ENCODE measurements around the gene SYPL1.

SYPL1 gene

DNA sequence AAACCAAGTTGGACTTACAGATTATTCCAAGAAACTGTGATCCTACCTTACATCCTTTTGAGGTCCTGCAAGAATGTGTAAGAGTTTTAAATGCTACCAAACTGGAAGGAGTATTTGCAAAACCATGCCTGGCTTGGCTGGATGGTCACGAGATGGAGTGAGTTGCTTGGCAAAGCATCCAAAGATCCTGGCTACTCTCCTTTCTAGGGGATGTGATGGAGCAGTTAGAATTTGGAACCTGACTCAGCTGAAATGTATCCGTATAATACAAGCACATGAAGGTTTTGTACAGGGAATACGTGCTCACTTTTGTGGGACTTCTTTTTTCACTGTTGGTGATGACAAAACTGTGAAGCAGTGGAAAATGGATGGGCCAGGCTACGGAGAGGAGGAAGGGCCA, 13.3 kb upstream of the SYPL1 start:
- no peak overlapping the region for H3K4me3 ChIP-seq (ENCODE audit: low read length)
- DNase-seq (ENCODE audit: low read depth, low spot score) = no peak

- no peak for DNase-seq (ENCODE audit: low read depth, low spot score)
These were observed 12.1 kb upstream of the SYPL1 start for GRCh38 chr7:106124186-106124585.

DNA sequence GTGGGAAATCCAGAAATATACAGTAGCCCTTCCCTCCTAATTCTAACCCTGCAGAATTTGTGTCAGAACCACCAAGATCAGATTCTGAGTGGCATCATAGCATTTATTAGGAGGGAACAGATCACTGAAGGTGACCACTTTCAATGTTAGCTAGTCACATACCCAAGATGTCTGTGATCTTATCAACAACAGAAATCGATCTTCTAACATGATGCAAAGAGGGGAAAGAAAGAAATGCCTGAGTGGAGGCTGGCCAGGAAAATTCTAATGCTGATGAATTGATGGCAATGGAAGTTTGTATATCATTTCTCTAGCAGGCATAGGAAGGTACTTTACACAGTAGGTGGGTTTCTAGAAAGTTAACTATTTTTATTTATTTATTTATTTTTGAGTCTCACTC, 10.6 kb upstream of the SYPL1 start:
- no peak overlapping the region for H3K4me3 ChIP-seq (ENCODE audit: low read length)
- DNase-seq (ENCODE audit: low read depth, low spot score) = no peak

More at GRCh38 chr7:106124186-106124585, 12.1 kb upstream of the SYPL1 start:
- H3K4me3 ChIP-seq (ENCODE audit: low read length) = no peak overlapping the region

GRCh38 chr7:106121189-106121810, 9.2 kb upstream of the SYPL1 start:
- no peak overlapping the region for H3K4me3 ChIP-seq (ENCODE audit: low read length)
- DNase-seq (ENCODE audit: low read depth, low spot score) = no peak

- H3K4me3 ChIP-seq (ENCODE audit: low read length) = no peak overlapping the region
- DNase-seq (ENCODE audit: low read depth, low spot score) = no peak
These were observed 8.4 kb upstream of the SYPL1 start for GRCh38 chr7:106120500-106120899.

- no peak overlapping the region for H3K4me3 ChIP-seq (ENCODE audit: low read length)
- no peak for DNase-seq (ENCODE audit: low read depth, low spot score)
These were observed 7.6 kb upstream of the SYPL1 start for GRCh38 chr7:106119719-106120118.

DNA sequence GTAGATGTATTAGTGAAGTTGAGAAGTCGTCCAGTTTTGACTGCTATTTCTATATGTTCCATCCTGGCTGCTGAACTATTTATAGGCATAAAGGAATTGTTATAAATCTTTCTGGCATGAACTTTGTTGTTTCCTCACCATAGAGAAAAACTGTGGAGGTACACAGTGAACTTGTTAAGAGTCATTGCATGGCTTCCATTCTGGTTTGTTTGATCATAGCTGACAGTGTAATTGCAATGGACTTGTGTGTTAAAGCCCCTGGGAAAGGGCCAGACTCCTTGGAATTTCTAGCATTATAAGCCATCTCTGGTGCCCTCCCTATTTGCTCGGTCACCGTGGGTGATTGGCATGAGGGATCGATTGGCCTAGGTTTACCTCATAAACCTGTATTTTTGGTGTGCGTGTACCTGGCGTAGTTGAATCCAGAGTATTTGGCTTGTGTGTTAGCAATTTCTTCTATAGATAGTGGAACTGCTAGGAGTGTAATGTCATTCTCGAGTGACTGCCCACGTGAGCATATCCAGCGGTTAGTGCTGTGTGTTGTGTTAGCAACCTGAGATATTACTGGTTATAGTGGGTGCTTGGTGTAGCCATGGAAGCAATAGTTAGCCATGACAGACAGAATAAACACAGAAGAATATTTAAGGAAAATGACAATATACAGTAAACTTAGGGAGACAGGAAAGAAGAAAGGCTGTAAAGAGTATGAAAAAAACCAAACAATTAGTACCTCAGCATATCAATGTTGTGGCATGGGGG, 5.9 kb upstream of the SYPL1 start:
- no peak overlapping the region for H3K4me3 ChIP-seq (ENCODE audit: low read length)
- no peak for DNase-seq (ENCODE audit: low read depth, low spot score)

GRCh38 chr7:106116161-106116704, 4.1 kb upstream of the SYPL1 start:
- no peak overlapping the region for H3K4me3 ChIP-seq (ENCODE audit: low read length)
- no peak for DNase-seq (ENCODE audit: low read depth, low spot score)

DNA sequence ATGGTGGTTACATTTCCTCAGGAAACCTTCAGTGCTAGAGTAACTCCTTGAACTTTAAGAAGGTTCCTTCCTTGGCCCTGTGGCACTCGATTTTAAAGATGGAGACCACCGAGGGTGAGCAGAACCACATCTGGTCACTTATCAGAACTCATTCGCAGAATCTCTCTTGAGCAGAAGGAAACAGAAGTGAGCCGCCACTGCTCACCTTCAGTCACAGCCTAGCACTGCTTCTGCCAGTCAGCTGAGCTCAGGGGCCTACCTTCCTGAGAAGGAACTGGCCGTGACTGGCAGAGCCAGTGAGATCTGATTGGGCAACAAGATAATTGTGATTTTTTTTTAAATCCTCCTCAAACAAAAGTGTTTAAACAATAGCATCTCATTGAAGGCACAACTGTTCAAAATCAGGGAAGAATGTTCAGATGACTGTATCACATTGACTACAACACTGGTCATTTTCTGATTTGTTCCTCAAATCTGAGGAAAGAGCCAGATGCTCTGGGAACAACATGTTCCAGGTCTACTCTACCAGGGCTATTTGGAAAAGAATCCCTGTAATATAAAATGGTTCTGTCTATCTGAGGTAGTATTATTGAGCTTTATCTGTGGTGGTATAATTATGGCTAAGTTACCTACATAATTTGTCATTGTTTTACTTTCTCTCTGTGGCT, 2.7 kb upstream of the SYPL1 start:
- DNase-seq (ENCODE audit: low read depth, low spot score) = no peak
- no peak overlapping the region for H3K4me3 ChIP-seq (ENCODE audit: low read length)

GRCh38 chr7:106112972-106113421, 885 bp upstream of the SYPL1 start:
- DNase-seq (ENCODE audit: low read depth, low spot score) = no peak
- peak overlapping the region; percentile 59 for H3K4me3 ChIP-seq (ENCODE audit: low read length)

DNA sequence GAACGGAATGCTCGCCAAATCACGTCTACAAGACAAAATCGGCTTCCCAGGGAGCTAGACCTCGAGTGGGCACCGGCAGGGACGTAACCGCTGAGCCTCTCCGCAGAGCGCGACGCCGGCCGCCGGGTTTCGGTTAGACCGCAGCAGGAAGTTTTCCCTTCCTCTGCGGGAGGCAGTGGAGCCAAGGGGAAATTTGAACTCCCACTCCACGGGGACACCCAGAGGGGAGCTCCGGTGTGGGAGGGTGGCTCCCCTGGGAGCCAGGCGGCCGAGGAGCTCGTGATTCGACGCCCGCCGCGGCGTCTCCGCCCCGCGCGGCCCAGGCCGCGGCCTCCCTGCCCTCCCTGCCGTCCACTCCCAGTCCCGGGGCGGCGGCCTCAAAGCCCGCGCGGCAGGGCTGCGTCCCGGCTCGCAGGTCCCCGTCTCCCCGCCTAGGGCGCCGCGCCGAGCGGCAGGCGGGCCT, 426 bp downstream of the SYPL1 start:
- DNase-seq (ENCODE audit: low read depth, low spot score) = no peak
- peak overlapping the region; percentile 80 for H3K4me3 ChIP-seq (ENCODE audit: low read length)

- peak overlapping the region; percentile 80 for H3K4me3 ChIP-seq (ENCODE audit: low read length)
- DNase-seq (ENCODE audit: low read depth, low spot score) = no peak
These were observed 1.0 kb downstream of the SYPL1 start for GRCh38 chr7:106110885-106111654.

GRCh38 chr7:106110238-106110560, 1.9 kb downstream of the SYPL1 start:
- H3K4me3 ChIP-seq (ENCODE audit: low read length) = no peak overlapping the region
- DNase-seq (ENCODE audit: low read depth, low spot score) = no peak

DNA sequence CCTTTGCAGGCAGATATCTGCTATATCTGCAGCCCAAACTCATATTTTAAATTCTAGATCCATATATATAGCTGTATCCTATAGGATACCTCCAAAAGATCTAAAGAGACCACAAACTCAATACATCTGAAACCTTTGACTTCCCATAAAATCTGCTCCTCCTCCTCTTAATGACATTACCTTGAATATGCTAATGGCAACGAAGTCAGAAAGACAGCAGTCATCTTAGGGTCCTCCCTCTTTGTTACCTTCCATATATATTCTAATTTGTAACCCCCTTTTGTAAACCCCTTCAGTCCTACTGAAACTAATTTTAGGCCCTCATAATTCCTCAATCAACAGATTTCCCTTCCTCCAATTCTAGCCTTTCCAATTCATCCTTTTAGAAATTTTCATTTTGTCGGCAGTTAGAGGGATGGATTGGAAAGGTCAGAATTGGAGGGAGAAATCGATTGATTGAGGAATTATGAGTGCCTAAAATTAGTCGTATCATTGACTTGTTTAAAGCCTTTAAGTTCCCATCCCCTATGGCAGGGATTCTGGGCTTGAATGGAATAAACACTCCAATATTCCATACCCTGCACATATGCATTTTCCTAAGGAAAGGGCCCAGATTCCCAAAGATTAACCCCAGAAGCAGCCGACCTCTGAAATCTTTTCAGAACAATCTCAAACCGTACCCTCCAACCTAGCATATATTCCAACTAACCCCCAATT, 2.4 kb downstream of the SYPL1 start:
- no peak overlapping the region for H3K4me3 ChIP-seq (ENCODE audit: low read length)
- no peak for DNase-seq (ENCODE audit: low read depth, low spot score)

DNA sequence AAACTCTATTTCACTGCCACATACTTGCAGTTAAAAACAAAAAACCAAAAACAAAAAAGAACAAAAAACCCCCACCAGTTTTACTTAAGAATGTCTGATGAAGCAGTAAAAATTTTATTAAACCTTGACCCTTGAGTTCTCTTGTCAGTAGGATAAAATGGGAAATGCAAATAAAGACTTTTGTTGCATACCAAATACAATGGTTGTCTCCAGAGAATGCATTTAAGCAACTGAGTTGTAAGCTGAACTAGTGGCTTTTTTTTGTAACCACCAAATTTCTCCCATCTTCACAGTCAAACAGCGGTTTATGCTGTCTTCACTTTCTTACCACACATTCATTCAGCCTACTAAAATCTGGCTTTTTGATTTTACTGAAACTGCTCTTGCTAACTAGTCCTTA, 3.1 kb downstream of the SYPL1 start:
- peak; percentile 62 for DNase-seq (ENCODE audit: low read depth, low spot score)
- H3K4me3 ChIP-seq (ENCODE audit: low read length) = no peak overlapping the region

DNA sequence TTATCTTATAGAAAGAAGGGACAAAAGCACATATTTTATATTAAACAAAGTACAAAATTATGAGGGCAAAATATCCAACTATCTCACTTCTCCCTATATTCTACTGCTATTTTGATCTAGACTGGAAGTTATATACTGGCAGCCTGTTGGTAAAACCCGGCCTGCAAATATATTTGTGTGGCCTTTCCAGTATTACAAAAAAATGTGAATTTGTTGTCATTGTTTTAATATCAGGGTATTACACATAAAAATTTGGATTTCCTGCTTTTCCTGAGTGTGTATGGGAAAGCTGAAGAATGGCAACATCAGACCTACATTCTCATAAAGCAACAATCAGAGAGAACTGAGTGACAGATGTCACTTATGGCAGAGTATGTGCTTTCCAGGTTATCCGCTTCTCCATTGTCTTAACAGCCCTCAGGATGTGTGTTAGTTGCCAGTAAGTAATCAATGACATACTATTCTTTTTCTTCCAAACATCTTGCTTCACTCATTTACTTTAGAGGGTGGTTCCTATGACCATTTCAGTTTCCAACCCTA, 7.3 kb downstream of the SYPL1 start:
- no peak overlapping the region for H3K4me3 ChIP-seq (ENCODE audit: low read length)
- no peak for DNase-seq (ENCODE audit: low read depth, low spot score)

- H3K4me3 ChIP-seq (ENCODE audit: low read length) = no peak overlapping the region
- no peak for DNase-seq (ENCODE audit: low read depth, low spot score)
These were observed 9.6 kb downstream of the SYPL1 start for GRCh38 chr7:106102387-106102966.

GRCh38 chr7:106101726-106102125, 10.4 kb downstream of the SYPL1 start:
- DNase-seq (ENCODE audit: low read depth, low spot score) = peak; percentile 68
- no peak overlapping the region for H3K4me3 ChIP-seq (ENCODE audit: low read length)

Measured in Jurkat, Clone E6-1 (cell line).